ENCODE results near the gene ERI3. TPM values are rescaled to one million over a fixed set of nuclear protein-coding genes. Genes with fewer than 3 reads are reported as not detected.

The ERI3 gene
- 47.9 and 50.9 TPM in 2 replicates for total RNA-seq

- DNase-seq (ENCODE audit: low read depth), result peak; percentile 98
- peak within 1 kb of the TSS; percentile 80 for H3K4me3 ChIP-seq (ENCODE audit: low read depth, low read length)
- TF ChIP-seq CTCF (IDR thresholded peaks at IDR 0.05; ENCODE audit: insufficient read depth, low read depth, low read length), result no peak
These were observed at the start of gene ERI3 for GRCh38 chr1:44354840-44355581. Gene ERI3, minus strand, starts transcription at chr1:44355257. Its CDS starts 231 bp downstream, at chr1:44355026.

DNA sequence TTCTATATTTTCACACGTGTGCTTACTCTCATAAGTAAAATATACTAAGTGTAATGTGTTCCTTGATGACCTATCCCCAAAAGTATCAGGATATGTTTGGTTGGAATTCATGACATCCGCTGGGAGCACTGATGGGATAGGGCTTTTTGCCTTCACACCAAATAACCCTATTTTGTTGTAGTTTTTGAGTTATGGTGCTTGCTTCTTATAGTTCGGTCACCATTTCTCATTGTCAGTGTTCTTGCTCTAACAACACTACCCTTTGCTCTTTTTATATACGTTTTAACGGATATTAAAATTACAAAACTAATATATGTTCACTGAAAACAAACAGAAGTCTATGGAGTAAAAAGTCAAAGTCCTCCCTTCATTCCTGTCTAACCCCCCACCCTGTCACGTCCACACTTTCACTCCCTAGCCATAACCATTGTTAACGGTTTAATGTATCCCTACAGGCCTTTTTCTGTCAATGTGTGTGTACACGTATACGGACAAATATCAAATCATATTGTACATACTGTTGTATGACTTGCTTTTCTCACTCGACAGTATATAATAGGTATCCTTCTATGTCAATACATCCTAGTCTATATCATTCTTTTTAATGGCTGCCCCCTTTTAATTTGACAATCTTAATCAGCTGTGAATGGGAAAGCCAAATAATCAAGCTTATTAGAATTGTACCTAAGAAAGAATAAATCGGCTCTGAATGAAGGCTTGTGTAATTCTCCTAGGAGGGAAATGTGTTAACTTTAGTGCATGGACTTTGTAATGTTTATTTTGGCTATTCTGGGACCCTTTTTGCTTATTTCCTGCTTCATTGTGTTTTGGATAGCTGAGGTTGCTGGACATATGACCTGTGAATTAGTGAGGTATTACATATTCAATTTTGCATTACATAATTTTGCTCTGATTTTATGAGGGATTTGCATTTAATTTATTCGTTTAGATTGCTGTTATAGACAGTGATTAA lies 46.5 kb upstream of the ERI3 start:
- TF ChIP-seq CTCF (IDR thresholded peaks at IDR 0.05; ENCODE audit: insufficient read depth, low read depth, low read length), result no peak

GRCh38 chr1:44390277-44390676 lies 35.2 kb upstream of the ERI3 start:
- DNase-seq (ENCODE audit: low read depth), result peak; percentile 52
- no peak overlapping the region for H3K4me3 ChIP-seq (ENCODE audit: low read depth, low read length)
- no peak for TF ChIP-seq CTCF (IDR thresholded peaks at IDR 0.05; ENCODE audit: insufficient read depth, low read depth, low read length)

More for the DNA sequence above, 46.5 kb upstream of the ERI3 start:
- no peak overlapping the region for H3K4me3 ChIP-seq (ENCODE audit: low read depth, low read length)
- no peak for DNase-seq (ENCODE audit: low read depth)

DNA sequence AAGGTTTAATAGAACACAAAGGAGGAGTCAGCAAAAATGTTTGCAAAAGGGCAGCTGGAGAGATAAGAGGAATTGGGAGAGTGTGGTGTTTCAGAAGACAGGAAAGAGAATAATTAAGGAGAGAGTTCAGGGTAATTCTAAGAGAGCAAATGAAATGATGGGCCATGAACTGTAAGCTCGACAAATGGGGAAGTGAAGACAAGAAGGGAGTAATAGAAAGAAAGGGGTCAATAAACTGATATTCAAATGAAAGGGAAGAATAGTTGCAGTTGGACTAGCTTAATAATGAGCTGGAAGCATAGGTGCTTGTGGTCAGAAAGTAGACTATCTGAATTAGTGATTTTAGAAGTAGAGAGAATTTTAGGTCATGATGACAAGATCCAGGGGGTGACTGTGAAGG lies 34.4 kb upstream of the ERI3 start:
- no peak for DNase-seq (ENCODE audit: low read depth)
- no peak for TF ChIP-seq CTCF (IDR thresholded peaks at IDR 0.05; ENCODE audit: insufficient read depth, low read depth, low read length)
- H3K4me3 ChIP-seq (ENCODE audit: low read depth, low read length), result no peak overlapping the region

DNA sequence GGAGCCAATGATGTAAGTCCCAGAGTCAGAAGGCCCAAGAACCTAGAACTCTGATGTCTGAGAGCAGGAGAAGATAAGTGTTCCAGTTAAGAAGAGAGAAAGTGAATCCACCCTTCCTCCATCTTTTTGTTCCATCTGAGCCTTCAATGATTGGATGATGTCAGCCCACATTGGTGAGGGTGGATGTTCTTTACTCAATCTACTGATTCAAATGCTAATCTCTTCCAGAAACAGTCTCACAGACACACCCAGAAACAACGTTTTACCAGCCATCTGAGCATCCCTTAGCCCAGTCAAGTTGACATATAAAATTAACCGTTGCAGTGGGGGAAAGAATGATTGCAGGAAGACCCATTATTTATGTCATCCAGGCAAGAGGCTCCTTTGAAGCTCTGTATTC lies 33.5 kb upstream of the ERI3 start:
- DNase-seq (ENCODE audit: low read depth), result no peak
- no peak for TF ChIP-seq CTCF (IDR thresholded peaks at IDR 0.05; ENCODE audit: insufficient read depth, low read depth, low read length)
- no peak overlapping the region for H3K4me3 ChIP-seq (ENCODE audit: low read depth, low read length)

- H3K4me3 ChIP-seq (ENCODE audit: low read depth, low read length), result no peak overlapping the region
- TF ChIP-seq CTCF (IDR thresholded peaks at IDR 0.05; ENCODE audit: insufficient read depth, low read depth, low read length), result no peak
- no peak for DNase-seq (ENCODE audit: low read depth)
These were observed 25.7 kb upstream of the ERI3 start for GRCh38 chr1:44380666-44381177.
